Dendritic cell treated with granulocyte-macrophage colony-stimulating factor and Interleukin-4, amounts not matched to agents 40 ng/mL and 50 ng/mL, for 4 days (primary cell): ENCODE results near the gene ANKRD11.
"Not testable (repeated sequence)": the region's sequence is repeated elsewhere in the genome, so short reads cannot be mapped to it uniquely, and the experiment has no call there.

ENCODE experiments used
- H3K27ac Mint-ChIP-seq: one replicate; pipeline ENCODE4 v1.8.0; 2022; ENCODE audit warnings: mild to moderate bottlenecking, mixed read lengths
- H3K27me3 Mint-ChIP-seq: one replicate; pipeline ENCODE4 v1.8.0; 2022; ENCODE audit warnings: mild to moderate bottlenecking, mixed read lengths
- H3K36me3 Mint-ChIP-seq: one replicate; pipeline ENCODE4 v1.8.0; 2022; ENCODE audit warnings: low read depth, mixed read lengths
- H3K4me1 Mint-ChIP-seq: one replicate; pipeline ENCODE4 v1.8.0; 2022; ENCODE audit warnings: low read depth, mixed read lengths
- H3K4me3 Mint-ChIP-seq: one replicate; pipeline ENCODE4 v1.8.0; 2022; ENCODE audit warnings: mild to moderate bottlenecking, moderate library complexity, mixed read lengths
- H3K9me3 Mint-ChIP-seq: one replicate; pipeline ENCODE4 v1.8.0; 2022; ENCODE audit warnings: mixed read lengths
- intact Hi-C: fragments of 100-400 bp; cut with micrococcal nuclease; formaldehyde crosslinking; loops from one replicate; pipeline ENCODE4 v1.15.0; 2022

The ANKRD11 gene

DNA sequence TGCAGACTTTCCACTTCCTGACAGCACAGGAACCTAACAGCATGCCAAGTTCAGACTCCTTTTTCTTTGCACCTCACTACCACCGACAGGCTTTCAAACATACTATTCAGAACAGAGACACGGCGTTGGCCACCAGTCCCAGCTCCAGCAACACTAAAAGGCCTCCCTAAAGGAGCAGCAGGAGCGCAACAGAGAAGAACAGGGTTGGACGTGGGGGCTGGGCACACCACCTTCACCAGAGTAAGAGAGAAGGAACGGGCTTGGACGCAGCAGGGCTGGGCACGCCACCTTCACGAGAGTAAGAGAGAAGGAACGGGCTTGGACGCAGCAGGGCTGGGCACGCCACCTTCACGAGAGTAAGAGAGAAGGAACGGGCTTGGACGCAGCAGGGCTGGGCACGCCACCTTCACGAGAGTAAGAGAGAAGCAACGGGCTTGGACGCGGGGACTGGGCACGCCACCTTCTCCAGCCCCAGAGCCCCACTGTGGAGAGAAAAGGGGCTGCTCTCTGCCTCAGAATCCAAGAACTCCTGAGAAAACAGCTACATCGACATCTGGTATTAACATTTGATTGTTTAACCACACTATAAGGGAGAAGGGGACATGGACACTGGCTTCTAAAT, 56.9 kb downstream of the ANKRD11 start:
- H3K36me3 Mint-ChIP-seq, H3K27me3 Mint-ChIP-seq, H3K27ac Mint-ChIP-seq, H3K9me3 Mint-ChIP-seq, H3K4me3 Mint-ChIP-seq: not testable (repeated sequence)
- peaks cover 30% of the 10 kb centered on the region for H3K4me1 Mint-ChIP-seq
- intact Hi-C loops = loop anchor here (10.0 kb wide), 1 partner anchor 51 kb away; no protein-coding TSS in a partner anchor

DNA sequence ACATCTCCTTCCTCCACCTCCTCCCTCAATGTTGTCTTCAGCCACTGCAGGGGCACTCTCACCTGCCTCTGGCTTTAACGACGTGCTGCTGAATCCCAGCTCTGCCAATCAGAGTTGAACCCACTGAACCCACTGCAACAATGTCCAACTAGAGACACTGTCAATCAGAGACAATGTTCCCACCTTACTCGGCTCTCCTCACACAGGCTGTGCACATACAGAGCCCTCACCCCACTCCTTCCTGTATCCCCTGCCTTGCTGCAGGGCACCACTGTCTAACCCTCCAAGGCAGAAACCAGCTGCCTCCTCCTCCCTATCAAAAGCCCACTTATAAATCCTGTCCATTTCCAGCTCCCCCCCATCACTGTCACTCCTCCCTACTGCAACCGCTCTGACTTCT, 58.7 kb downstream of the ANKRD11 start:
- intact Hi-C loops = loop anchor here (10.0 kb wide), 1 partner anchor 53 kb away; no protein-coding TSS in a partner anchor
- no peak overlapping the region for H3K4me3 Mint-ChIP-seq
- H3K4me1 Mint-ChIP-seq = peaks cover 20% of the 10 kb centered on the region
- no peak overlapping the region for H3K27ac Mint-ChIP-seq
- no peaks in the 10 kb centered on the region for H3K27me3 Mint-ChIP-seq
- peaks cover 5% of the 10 kb centered on the region for H3K36me3 Mint-ChIP-seq
- H3K9me3 Mint-ChIP-seq = no peaks in the 10 kb centered on the region

DNA sequence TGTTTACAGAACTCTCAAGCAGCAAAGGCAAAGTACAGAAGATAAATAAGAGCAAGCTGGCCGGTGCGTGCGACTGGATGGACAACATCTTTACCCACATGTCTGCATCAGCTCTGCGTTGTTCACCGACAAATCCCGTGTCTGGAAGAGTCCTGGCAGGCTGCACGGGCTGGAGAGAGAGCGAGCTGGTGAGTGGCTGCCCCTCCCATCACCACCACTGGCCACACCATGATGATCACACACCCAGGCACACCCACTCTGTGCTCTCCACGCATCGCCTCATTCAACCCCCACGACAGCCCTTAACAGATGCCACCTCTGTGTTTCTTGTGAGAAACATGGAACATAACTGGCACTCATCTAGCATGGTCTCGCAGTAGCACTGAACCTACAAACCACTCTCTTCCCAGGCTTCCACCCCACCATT, 59.2 kb downstream of the ANKRD11 start:
- intact Hi-C loops = loop anchor here (10.0 kb wide), 1 partner anchor 54 kb away; no protein-coding TSS in a partner anchor
- no peak overlapping the region for H3K27ac Mint-ChIP-seq
- H3K27me3 Mint-ChIP-seq = no peaks in the 10 kb centered on the region
- peaks cover 9% of the 10 kb centered on the region for H3K36me3 Mint-ChIP-seq
- H3K4me3 Mint-ChIP-seq = no peak overlapping the region
- H3K4me1 Mint-ChIP-seq = peaks cover 21% of the 10 kb centered on the region
- no peaks in the 10 kb centered on the region for H3K9me3 Mint-ChIP-seq

DNA sequence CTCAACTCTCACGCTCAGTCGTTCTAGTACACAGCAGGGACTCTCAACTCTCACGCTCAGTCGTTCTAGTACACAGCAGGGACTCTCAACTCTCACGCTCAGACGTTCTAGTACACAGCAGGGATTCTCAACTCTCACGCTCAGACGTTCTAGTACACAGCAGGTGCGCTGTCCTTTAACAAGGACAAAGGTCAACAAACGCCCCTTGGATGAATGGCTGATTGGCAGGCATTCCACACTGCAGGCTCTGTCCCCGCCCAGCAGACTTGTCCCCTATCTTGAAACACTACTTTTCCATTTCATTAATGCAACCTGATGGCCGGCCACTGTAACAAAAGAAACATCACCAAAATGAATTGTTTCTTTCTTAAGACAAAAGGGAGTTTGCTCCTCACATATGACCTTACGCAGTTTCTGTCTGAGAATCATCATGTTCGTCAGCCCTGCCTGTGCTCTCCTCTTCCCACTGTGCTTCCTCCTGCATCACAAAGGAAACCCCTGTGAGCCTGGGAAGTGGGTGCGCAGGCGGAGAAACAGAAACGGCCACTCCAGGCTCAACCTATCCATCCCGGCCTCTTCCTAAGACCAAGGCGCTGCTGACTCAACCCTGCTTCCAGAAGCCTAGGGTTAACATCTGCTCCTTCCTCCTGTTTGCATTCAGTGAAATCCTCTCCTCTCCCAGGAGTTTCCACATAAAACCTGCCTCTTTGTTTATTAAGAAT, 59.8 kb downstream of the ANKRD11 start:
- H3K4me1 Mint-ChIP-seq = peaks cover 21% of the 10 kb centered on the region
- H3K4me3 Mint-ChIP-seq = no peak overlapping the region

DNA sequence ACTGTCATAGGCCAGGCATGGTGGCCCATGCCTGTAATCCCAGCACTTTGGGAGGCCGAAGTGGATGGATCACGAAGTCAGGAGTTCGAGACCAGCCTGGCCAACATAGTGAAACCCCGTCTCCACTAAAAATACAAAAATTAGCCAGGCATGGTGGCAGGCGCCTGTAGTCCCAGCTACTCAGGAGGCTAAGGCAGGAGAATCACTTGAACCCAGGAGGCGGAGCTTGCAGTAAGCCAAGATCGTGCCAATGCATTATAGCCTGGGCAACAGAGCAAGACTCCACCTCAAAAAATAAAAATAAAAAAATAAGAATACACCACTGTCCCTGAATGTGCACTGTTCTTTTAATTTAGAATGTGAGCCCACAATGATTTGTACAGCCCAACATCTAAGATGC, 61.8 kb downstream of the ANKRD11 start:
- H3K27ac Mint-ChIP-seq, intact Hi-C loops, H3K9me3 Mint-ChIP-seq, H3K4me3 Mint-ChIP-seq, H3K27me3 Mint-ChIP-seq: not testable (repeated sequence)
- Mint-ChIP-seq H3K4me1 (peaks cover 34% of the 10 kb centered on the region), H3K36me3 (peaks cover 29% of the 10 kb centered on the region)

More for the DNA sequence above, 59.8 kb downstream of the ANKRD11 start:
- Mint-ChIP-seq H3K9me3 (no peaks in the 10 kb centered on the region), H3K36me3 (peaks cover 13% of the 10 kb centered on the region), H3K27me3 (no peaks in the 10 kb centered on the region), H3K27ac (no peak overlapping the region)
- intact Hi-C loops = loop anchor here (10.0 kb wide), 1 partner anchor 54 kb away; no protein-coding TSS in a partner anchor

DNA sequence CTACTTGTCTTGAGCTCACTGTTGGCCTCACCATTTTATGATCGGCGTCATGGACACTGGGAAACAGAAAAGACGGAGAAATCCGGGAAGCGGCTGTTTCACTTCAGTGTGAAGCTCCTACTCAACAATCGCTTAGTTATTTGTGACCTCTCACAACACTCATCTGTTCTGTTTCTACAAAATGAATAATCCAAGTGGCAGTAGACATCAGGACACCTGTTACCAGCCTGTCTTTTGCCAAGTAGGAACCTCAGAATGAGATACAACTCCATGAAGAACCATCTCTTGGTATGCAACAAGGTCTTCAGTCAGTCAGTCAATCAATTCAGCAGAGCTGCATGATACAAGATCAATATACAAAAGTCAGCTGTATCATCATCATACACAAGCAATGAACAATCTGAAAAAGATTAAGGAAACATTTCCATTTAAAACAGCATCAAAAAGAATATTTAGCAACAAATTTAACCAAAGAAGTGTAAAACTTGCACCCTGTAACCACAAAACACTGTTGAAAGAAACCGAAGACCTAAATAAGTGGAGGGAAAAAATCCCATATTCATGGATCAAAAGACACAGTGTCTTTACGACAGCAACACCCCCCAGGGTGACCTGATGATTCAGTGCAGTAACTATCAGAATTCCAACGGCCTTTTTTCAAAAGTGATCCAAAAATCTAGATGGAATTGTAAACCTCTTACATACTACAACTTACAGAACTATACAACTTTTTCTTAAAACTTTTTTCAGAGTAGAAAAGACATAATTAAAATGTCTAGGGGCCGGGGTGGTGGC, 63.4 kb downstream of the ANKRD11 start:
- Mint-ChIP-seq H3K36me3 (peaks cover 29% of the 10 kb centered on the region), H3K27me3 (no peaks in the 10 kb centered on the region), H3K4me3 (no peak overlapping the region), H3K27ac (peak overlapping the region; percentile 14), H3K4me1 (peaks cover 48% of the 10 kb centered on the region), H3K9me3 (no peaks in the 10 kb centered on the region)
- intact Hi-C loops = no loop called here

DNA sequence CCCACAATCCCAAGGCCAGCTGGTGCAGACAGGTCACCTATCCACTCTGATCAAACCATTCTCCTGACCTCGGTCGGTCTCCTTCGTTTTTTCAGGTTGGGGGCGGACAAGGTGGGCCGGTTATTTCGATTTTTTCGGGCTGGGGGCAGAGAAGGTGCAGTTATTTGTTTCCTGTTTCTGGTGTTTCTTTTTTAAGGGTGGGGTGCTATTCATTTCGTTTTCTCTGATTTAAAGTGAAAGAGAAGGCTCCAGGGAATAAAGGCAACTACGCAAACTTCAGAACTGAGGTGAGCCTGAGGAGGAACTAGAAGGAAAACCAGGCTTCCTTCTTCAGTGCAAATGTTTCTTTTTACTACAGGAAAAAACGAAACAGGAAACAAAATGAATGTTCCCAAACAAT, 64.8 kb downstream of the ANKRD11 start:
- Mint-ChIP-seq H3K4me1 (peaks cover 53% of the 10 kb centered on the region), H3K27ac (no peak overlapping the region), H3K36me3 (peaks cover 35% of the 10 kb centered on the region), H3K9me3 (no peaks in the 10 kb centered on the region), H3K4me3 (no peak overlapping the region), H3K27me3 (no peaks in the 10 kb centered on the region)
- intact Hi-C loops = no loop called here

DNA sequence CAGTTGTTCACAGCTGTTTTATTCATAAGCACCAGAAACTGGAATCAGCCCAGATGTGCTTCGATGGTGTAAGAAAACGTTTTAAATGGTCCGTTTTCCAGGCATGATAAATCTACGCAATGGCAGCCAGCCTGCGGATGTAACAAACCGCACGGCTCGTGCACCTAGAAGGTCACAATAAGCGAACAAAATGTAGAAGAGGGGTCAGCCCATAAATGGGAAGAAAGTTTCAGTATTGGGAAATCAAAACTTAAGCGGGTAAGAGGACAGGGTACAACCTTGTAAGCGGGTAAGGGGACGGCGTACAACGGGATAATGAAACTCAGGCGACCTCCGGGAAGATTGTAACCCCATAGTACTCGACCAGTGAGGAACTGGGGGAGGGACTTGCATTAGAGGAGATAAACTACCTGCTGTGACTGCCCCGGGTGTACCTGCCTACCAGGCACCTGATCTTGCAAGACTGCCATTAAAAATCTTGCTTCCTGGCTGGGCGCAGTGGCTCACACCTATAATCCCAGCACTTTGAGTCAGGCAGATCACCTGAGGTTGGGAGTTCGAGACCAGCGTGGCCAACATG, 66.6 kb downstream of the ANKRD11 start:
- peaks cover 53% of the 10 kb centered on the region for H3K4me1 Mint-ChIP-seq
- H3K27ac Mint-ChIP-seq = no peak overlapping the region
- intact Hi-C loops = no loop called here
- H3K36me3 Mint-ChIP-seq = peaks cover 48% of the 10 kb centered on the region
- H3K9me3 Mint-ChIP-seq = no peaks in the 10 kb centered on the region
- no peaks in the 10 kb centered on the region for H3K27me3 Mint-ChIP-seq
- no peak overlapping the region for H3K4me3 Mint-ChIP-seq

DNA sequence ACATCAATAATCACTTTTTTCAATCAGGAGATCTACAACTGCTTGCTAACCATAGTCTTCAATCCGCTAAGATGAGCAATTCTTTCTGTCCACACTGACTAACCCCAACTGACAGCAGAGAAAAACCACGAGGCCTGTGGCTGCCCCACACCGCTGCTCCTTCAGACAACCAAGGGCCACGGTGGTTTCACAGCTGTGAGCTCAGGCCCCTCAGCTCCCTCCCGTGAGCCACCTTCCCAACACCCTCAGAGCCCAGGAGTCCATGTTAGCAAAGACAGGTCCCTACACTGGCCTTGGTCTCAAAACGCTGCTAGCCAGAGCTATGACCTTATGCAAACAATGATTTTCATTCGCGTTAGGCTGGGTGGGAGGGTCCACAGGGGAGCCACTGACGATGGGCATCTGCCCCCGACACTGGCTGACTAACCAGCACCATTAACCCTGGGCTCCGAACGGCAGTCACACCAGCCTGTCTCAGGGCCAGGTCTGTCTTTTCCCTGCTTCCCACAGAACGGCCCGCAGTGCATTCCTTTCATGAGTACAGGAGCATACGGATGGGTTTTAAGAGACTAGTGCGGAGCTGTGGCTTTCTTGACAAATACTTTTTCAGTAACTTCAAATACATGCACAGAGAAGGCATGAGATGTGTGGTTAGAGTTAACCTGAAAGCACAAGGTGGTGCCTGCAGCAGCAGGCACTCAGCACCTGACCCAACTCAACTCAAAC, 67.3 kb downstream of the ANKRD11 start:
- Mint-ChIP-seq H3K27me3 (no peaks in the 10 kb centered on the region), H3K9me3 (no peaks in the 10 kb centered on the region), H3K36me3 (peaks cover 54% of the 10 kb centered on the region), H3K27ac (peak overlapping the region; percentile 39), H3K4me1 (peaks cover 58% of the 10 kb centered on the region), H3K4me3 (no peak overlapping the region)
- intact Hi-C loops = no loop called here

DNA sequence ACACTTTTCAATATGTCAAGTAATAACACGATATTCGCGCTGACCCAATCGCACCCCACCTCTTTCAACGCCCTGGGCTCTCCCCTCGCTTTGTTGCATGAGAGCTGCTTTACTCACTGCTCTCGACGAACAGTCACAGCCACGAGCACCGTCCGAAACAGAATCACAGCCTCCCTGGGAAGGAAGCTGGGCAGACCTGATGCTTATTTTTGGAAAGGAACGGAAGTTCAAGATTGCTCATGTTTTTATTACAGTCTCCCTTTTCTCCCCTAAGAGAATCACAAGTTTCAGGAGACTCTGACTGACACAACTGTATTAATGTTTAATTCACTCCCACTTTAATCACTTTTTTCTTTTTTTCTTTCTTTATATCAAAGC, 67.8 kb downstream of the ANKRD11 start:
- no peaks in the 10 kb centered on the region for H3K9me3 Mint-ChIP-seq
- intact Hi-C loops = no loop called here
- H3K4me3 Mint-ChIP-seq = no peak overlapping the region
- peak overlapping the region; percentile 39 for H3K27ac Mint-ChIP-seq
- peaks cover 59% of the 10 kb centered on the region for H3K4me1 Mint-ChIP-seq
- peaks cover 59% of the 10 kb centered on the region for H3K36me3 Mint-ChIP-seq
- no peaks in the 10 kb centered on the region for H3K27me3 Mint-ChIP-seq

DNA sequence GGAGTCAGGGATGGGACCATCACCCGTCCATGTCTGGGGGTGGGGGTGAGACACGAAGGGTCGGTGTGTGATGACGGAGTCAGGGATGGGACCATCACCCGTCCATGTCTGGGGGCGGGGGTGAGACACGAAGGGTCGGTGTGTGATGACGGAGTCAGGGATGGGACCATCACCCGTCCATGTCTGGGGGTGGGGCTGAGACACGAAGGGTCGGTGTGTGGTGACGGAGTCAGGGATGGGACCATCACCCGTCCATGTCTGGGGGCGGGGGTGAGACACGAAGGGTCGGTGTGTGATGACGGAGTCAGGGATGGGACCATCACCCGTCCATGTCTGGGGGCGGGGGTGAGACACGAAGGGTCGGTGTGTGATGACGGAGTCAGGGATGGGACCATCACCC, 69.1 kb downstream of the ANKRD11 start:
- not testable (repeated sequence) for H3K27ac Mint-ChIP-seq

DNA sequence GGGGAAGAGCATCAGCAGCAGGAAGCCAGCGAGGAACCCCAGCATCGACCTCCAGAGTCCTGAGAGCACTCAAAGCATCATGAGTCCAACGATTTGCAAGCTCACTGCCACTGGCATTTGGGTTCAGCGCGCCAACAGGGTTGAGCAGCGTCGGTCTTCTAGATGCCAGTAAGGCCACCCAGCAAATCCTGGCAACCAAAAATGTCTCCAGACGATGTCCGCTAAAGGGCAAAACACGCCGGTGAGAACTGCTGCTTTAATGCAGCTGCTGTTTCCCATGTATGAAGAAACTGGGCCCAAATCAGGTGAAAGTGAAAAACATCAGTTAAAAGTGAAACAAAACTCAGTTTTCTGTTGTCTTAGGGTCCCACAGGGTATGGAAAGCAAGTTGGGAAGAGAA, 70.2 kb downstream of the ANKRD11 start:
- no peaks in the 10 kb centered on the region for H3K27me3 Mint-ChIP-seq
- no peak overlapping the region for H3K27ac Mint-ChIP-seq
- peaks cover 55% of the 10 kb centered on the region for H3K36me3 Mint-ChIP-seq
- intact Hi-C loops = no loop called here
- H3K9me3 Mint-ChIP-seq = no peaks in the 10 kb centered on the region
- peaks cover 49% of the 10 kb centered on the region for H3K4me1 Mint-ChIP-seq
- no peak overlapping the region for H3K4me3 Mint-ChIP-seq

More for the DNA sequence above, 69.1 kb downstream of the ANKRD11 start:
- intact Hi-C loops, H3K4me3 Mint-ChIP-seq, H3K9me3 Mint-ChIP-seq, H3K27me3 Mint-ChIP-seq: not testable (repeated sequence)
- peaks cover 62% of the 10 kb centered on the region for H3K36me3 Mint-ChIP-seq
- H3K4me1 Mint-ChIP-seq = peaks cover 55% of the 10 kb centered on the region

DNA sequence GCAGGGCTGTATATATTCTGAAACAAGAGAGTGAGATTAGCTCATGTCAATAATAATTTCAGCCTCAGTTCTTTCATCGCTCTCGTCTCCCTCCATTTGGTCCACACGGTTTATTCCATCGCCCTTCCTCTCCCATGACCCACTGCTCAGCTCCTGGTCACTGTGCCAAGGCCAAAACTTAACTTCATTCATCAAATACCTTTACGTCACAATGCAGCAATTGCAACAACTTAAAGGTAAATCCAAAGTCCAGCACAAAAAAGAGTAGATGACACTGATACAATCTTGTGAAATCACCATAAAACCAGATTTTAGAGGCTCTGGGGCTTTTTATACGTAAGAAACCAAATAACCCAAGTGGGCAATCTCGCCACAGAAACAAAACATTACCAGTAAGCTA, 72.0 kb downstream of the ANKRD11 start:
- intact Hi-C loops = no loop called here
- Mint-ChIP-seq H3K4me3 (no peak overlapping the region), H3K36me3 (peaks cover 54% of the 10 kb centered on the region), H3K9me3 (no peaks in the 10 kb centered on the region), H3K4me1 (peaks cover 51% of the 10 kb centered on the region), H3K27me3 (no peaks in the 10 kb centered on the region), H3K27ac (no peak overlapping the region)
